Stomach (tissue), 9 donors: ENCODE results near the gene CCDC14. TPM values are rescaled to one million over a fixed set of nuclear protein-coding genes. Genes with fewer than 3 reads are reported as not detected.
"Not testable (repeated sequence)": the region's sequence is repeated elsewhere in the genome, so short reads cannot be mapped to it uniquely, and the experiment has no call there.

Experiments used
- DNase-seq, 2 donors: peaks; one replicate each; pipeline versions ENCODE4 v3.0.0 to v3.0.0-alpha.2; 2013 to 2019
- H3K27ac ChIP-seq, 5 donors: fragments of 200-600 bp in 4 of 5; sonication (generic) in 4 of 5; one replicate each; pipeline ENCODE4 v1.5.1; 2013 to 2019; ENCODE audit warnings: mild to moderate bottlenecking in 1 of 5, moderate library complexity in 1 of 5
- H3K27me3 ChIP-seq, 3 donors: fragments of 200-600 bp; sonication (generic); one replicate each; pipeline ENCODE4 v1.5.1; 2017 to 2019; ENCODE audit warnings: mixed run types in 1 of 3
- H3K36me3 ChIP-seq, 4 donors: fragments of 200-600 bp; sonication (generic); 1 replicate in 3 of 4; 2 replicates in 1 of 4; pipeline ENCODE4 v1.5.1; 2016 to 2019
- H3K4me1 ChIP-seq, 4 donors: fragments of 200-600 bp; sonication (generic); one replicate each; pipeline ENCODE4 v1.5.1; 2016 to 2019
- H3K4me3 ChIP-seq, 4 donors: fragments of 200-600 bp; sonication (generic) in 3 of 4; one replicate each; pipeline ENCODE4 v1.5.1; 2016 to 2019; ENCODE audit warnings: mild to moderate bottlenecking in 1 of 4
- H3K9me3 ChIP-seq, 4 donors: fragments of 200-600 bp; sonication (generic); one replicate each; pipeline ENCODE4 v1.5.1; 2016 to 2019
- CTCF ChIP-seq, 7 experiments: fragments of 450-650 bp in 4 of 7; fragments of 200-600 bp in 3 of 7; sonication (generic) in 3 of 7; IDR thresholded peaks; one replicate each; pipeline ENCODE4 v1.5.1; 2016 to 2019; ENCODE audit warnings: antibody characterized with exemption in 7 of 7, control low read depth in 2 of 7, mild to moderate bottlenecking in 1 of 7
- EP300 ChIP-seq: sonication (generic); formaldehyde crosslinking; IDR thresholded peaks from one replicate; pipeline ENCODE4 v1.6.1; 2017; ENCODE audit warnings: antibody characterized with exemption
- POLR2A ChIP-seq, 4 donors: fragments of 450-650 bp; IDR thresholded peaks; one replicate each; pipeline ENCODE4 v1.6.1; 2016; ENCODE audit warnings: antibody characterized with exemption in 4 of 4, control low read depth in 2 of 4, mild to moderate bottlenecking in 1 of 4, moderate library complexity in 1 of 4
- POLR2AphosphoS5 ChIP-seq, 3 donors: sonication (generic); formaldehyde crosslinking; IDR thresholded peaks; one replicate each; pipeline ENCODE4 v1.6.1; 2016; ENCODE audit warnings: antibody characterized with exemption in 3 of 3
- WGBS, 5 donors: extraction: QIAGEN DNeasy Blood & Tissue Kit in 3 of 5; methylation state at CpG; one replicate each; pipeline versions ENCODE4 v1.1.5 to v1.1.7; 2013 to 2018; 5-methylcytosine and 5-hydroxymethylcytosine counted together
- intact Hi-C: fragments of 100-400 bp; cut with DNase I; formaldehyde crosslinking; loops from one replicate; pipeline ENCODE4 v1.15.1; 2023; ENCODE audit warnings: low total_unique reads
- polyA plus RNA-seq, 3 donors: library from polyadenylated mRNA; stranded (reverse); fragments of 200-250 nt; gene quantifications; one replicate each; pipeline ENCODE4 v1.2.3, GENCODE V29; 2013
- total RNA-seq, 5 donors: library from RNA; depleted of rRNA; stranded (reverse); fragments of >200 nt; gene quantifications; one replicate each; pipeline versions ENCODE4 v1.1.0 to v1.2.3, GENCODE V29; 2014 to 2016
- donor health status: healthy with polysubstance abuse.
- donor health status: Bipolar disorder and iron deficiency.
- donor health status: healthy.

Gene CCDC14
- total and polyA plus RNA-seq, 8 donors = 3.9 to 127 (median 61.1) TPM

GRCh38 chr3:123997543-123997942 lies 36.5 kb upstream of the CCDC14 start:
- no peaks in the 10 kb centered on the region for H3K36me3 ChIP-seq
- H3K4me1 ChIP-seq = no peaks in the 10 kb centered on the region
- WGBS, 5 donors = 80 to 90% (median 85%) methylated on average over 2 of the region's 2 CpGs
- peaks cover 0 to 15% (median 5%) of the 10 kb centered on the region in 4 donors for H3K9me3 ChIP-seq
- DNase-seq = no peak
- no peak for TF ChIP-seq POLR2AphosphoS5 (IDR thresholded peaks at IDR 0.05)
- H3K4me3 ChIP-seq = no peak overlapping the region
- H3K27me3 ChIP-seq = peaks cover 0 to 28% (median 0%) of the 10 kb centered on the region in 3 donors
- no peak overlapping the region for H3K27ac ChIP-seq
- intact Hi-C loops = no loop called here

DNA sequence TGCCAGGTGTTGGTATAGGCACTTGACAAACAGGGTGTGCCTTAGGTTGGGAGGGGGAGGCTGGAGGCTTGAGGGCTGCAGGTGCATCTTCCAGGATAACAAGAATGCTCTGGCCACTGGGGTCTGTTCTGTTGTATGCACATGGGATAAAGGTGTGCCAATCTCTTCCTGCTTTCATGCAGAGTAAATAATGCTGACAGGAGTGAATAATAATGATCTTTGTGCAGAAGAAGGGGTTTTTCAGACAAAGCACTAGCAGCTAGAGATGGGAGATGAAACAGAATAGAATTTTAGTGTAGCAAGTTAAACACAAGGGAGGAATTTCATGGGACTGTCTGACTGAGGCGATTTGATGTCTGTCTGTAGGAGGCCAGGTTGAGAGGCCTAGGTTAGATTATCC lies 32.8 kb upstream of the CCDC14 start:
- intact Hi-C loops = no loop called here
- 58 to 83% (median 67%) methylated on average over 1 of the region's 1 CpG for WGBS, 5 donors
- Histone ChIP-seq H3K4me1 (no peaks in the 10 kb centered on the region), H3K27ac (no peak overlapping the region), H3K27me3 (peaks cover 0 to 25% (median 0%) of the 10 kb centered on the region in 3 donors), H3K9me3 (peaks cover 0 to 15% (median 5%) of the 10 kb centered on the region in 4 donors), H3K36me3 (no peaks in the 10 kb centered on the region), H3K4me3 (no peak overlapping the region)
- no peak for DNase-seq
- TF ChIP-seq POLR2A (IDR thresholded peaks at IDR 0.05) (no peak), CTCF (IDR thresholded peaks at IDR 0.05) (no peak), POLR2AphosphoS5 (IDR thresholded peaks at IDR 0.05) (no peak), EP300 (no peak)

GRCh38 chr3:123991730-123992588 lies 30.9 kb upstream of the CCDC14 start, which contains the start of gene ROPN1:
Gene ROPN1 (minus strand): TSS chr3:123992124. CDS start chr3:123980481, 11,643 bp downstream.
- H3K27ac ChIP-seq, H3K36me3 ChIP-seq, H3K4me1 ChIP-seq, H3K4me3 ChIP-seq, intact Hi-C loops, DNase-seq, H3K9me3 ChIP-seq: not testable (repeated sequence)
- 0 to 15% (median 3%) methylated on average over 3 to 6 of the region's 49 CpGs for WGBS, 5 donors
- peaks cover 0 to 36% (median 0%) of the 10 kb centered on the region in 3 donors for H3K27me3 ChIP-seq

DNA sequence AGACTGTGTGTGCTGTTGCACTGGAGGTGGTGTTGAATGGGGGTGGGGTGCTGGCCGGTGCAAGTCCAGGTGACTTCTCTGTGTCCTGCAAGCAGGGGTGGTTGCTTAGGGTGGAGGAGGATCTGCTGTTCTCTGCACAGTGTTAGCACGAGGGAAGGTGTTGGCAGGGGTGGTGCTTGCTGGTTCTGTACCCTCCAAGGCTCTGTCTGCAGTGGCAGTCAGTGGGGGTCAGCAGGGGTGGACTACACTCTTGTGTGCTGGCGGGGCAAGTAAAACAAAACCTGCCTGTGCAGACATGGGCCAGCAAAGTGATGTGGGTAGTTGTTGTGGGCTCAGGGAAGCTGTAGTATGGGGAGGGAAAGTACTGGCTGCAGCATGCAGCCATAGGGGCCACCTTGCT lies 25.4 kb upstream of the CCDC14 start:
- WGBS, 5 donors = 54 to 76% (median 68%) methylated on average over 3 of the region's 3 CpGs
- no peak for TF ChIP-seq POLR2A (IDR thresholded peaks at IDR 0.05)
- no peak for TF ChIP-seq EP300
- no peak for TF ChIP-seq CTCF (IDR thresholded peaks at IDR 0.05)
- TF ChIP-seq POLR2AphosphoS5 (IDR thresholded peaks at IDR 0.05) = no peak
- no peak for DNase-seq
- peaks cover 0 to 54% (median 0%) of the 10 kb centered on the region in 3 donors for H3K27me3 ChIP-seq
- H3K4me3 ChIP-seq = no peak overlapping the region
- no peaks in the 10 kb centered on the region for H3K4me1 ChIP-seq
- peaks cover 0 to 4% (median 0%) of the 10 kb centered on the region in 4 donors for H3K9me3 ChIP-seq
- intact Hi-C loops = no loop called here
- no peak overlapping the region for H3K27ac ChIP-seq
- H3K36me3 ChIP-seq = no peaks in the 10 kb centered on the region

DNA sequence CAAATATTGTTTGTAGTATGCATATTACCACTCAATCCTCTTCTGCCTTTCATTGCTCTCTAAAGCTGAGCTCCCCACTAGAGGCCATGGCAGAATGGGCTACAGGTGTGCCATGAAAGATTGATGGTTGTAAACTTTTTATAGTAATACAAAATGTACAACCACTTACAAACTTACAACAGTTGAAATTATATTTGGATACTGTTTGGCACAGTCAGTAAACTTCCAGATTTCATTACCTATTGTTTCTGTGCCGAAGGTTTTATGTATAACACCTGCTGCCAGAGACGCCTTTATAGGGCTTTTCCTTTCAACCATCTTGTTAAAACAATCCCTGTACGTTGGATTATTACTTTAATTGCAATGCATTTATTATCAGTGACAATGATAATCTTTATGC lies 23.9 kb upstream of the CCDC14 start:
- Histone ChIP-seq H3K4me3 (no peak overlapping the region), H3K27me3 (peaks cover 0 to 59% (median 8%) of the 10 kb centered on the region in 3 donors), H3K36me3 (no peaks in the 10 kb centered on the region), H3K9me3 (peaks cover 0 to 4% (median 0%) of the 10 kb centered on the region in 4 donors), H3K27ac (no peak overlapping the region), H3K4me1 (peaks cover 3 to 5% (median 4%) of the 10 kb centered on the region in 4 donors)
- WGBS, 5 donors = 80 to 84% (median 81%) methylated on average over 3 of the region's 3 CpGs
- TF ChIP-seq CTCF (IDR thresholded peaks at IDR 0.05) (no peak), POLR2AphosphoS5 (IDR thresholded peaks at IDR 0.05) (no peak), POLR2A (IDR thresholded peaks at IDR 0.05) (no peak), EP300 (no peak)
- intact Hi-C loops = no loop called here
- DNase-seq = no peak
